GM18861 (cell line): ENCODE measurements around the gene ADCY5.

ENCODE experiments used
- ATAC-seq: cut with Tn5 transposase; IDR thresholded peaks from one replicate; pipeline ENCODE4 v1.9.1; 2021; ENCODE audit not compliant: unreplicated experiment

The ADCY5 gene

DNA sequence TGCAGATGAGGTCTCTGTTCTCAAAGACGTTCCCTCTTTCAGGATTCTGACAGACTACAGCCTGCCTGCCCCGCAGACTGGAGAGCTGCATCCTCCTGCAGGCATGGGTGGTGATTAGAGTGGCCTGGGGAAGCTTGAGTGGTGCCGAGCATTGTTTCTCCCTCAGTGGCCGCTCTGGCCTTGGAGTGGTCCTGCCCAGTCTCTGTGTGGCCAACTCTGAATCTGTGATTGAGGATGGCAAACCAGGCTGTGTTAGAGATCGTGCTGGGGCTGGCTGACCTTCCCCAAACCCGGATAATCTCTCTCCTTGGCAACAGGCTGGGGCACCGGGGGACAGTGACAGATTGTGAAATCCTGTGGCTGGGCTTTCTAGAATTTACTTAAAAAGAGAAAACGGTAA, 11.0 kb upstream of the ADCY5 start:
- no peak for ATAC-seq

DNA sequence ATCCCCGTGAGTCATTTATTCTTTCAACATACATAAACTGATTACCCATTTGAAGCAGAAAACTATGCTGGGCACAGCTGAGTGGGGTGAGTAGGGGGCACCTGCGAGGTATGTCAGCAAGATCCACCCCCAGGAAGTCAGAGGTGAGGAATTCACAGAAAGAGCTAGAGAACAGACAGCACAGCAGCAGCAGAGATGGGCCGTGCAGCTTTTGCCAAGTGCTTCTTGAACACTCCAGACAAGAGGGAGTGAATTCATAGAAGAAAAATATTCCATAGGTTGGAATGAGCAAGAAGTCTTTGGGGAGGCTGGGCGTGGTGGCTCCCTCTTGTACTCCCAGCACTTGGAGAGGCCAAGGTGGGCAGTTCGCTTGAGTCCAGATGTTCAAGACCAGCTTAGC, 9.4 kb upstream of the ADCY5 start:
- ATAC-seq, result no peak

DNA sequence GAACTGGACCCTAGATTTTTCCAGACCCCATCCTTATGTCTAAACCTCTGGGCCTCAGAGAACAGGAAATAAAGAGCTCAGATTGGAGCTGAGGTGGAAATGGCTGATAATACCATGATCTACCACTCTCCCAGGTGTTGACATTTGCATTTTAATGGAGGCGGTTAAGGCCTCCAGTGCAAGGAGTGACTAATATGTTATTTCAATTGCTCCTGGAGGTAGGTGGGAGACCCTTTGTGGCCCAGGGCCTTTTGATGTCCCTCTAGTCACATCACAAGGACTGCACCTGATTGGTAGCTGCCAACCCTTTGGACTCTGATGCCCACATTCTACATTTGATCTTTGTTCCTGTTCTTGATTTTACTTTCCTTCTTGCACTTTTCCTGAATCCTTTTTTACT, 9.0 kb upstream of the ADCY5 start:
- ATAC-seq, result no peak

DNA sequence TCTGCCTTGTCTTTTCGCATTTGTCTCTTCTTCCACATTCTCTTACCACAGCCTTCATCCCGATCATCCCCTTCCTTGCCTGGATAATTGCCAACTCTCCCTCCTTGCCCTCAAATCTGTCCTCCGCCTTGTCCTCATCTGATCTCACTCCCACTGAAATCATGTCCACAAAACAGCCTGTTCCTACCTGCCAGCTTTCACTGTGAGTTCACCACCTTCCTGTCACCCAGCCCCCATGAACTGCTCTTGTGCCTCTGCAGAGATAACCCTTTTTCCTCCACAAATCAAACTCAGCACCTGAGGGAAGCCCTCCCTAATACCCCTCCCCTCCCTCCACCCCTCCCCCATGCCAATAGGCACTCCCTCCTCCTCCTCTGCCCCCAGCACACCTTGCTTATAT, 4.8 kb upstream of the ADCY5 start:
- ATAC-seq, result no peak

DNA sequence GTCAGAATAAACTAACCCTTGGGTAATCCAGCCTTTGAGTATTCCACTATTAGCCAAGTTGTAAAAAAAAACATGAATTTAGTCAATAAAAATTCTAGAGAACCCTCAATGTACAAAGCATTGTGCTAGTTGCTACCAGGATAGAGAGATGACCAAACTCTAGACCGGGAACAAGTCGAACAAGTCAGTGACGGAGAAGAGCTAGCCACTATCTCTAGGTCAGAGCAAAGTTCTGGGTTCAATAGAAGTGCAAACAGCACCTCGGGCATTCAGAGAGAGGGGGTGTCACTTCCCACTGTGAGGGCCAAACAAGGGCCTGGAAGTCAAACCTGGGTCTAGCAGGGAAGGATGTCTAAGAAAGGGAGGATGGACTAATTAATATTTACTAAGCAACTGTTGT, 2.3 kb upstream of the ADCY5 start:
- ATAC-seq, result no peak

DNA sequence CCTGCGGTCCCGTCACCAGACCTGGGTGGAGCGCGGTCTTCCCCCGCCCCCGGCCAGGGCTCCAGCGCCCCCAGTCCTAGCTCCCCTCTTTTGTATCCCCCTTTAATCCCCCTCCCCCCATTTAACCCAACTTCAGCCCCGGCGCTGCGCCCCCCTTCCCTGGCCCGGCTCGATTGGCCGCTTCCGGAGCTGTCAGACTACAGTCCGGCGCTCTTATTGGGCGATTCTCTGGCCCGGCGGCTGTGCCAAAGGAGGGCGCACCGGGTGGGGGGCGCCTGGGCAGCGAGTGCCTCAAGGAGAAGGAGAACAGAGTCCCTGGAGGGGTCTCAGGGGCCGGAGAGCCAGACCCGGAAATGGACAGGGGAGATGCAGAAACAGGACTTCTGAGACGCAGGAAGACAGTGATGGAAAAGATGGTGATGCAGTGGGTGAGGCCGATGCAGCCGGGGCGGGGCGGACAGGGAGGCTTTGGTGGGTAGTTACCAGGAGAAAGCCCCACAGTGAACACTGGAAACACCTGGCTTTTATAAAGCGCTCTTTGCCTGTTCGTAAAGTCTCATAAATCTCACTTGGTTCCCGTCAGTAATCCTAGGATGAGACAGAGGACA, 1.2 kb upstream of the ADCY5 start:
- ATAC-seq, result no peak

DNA sequence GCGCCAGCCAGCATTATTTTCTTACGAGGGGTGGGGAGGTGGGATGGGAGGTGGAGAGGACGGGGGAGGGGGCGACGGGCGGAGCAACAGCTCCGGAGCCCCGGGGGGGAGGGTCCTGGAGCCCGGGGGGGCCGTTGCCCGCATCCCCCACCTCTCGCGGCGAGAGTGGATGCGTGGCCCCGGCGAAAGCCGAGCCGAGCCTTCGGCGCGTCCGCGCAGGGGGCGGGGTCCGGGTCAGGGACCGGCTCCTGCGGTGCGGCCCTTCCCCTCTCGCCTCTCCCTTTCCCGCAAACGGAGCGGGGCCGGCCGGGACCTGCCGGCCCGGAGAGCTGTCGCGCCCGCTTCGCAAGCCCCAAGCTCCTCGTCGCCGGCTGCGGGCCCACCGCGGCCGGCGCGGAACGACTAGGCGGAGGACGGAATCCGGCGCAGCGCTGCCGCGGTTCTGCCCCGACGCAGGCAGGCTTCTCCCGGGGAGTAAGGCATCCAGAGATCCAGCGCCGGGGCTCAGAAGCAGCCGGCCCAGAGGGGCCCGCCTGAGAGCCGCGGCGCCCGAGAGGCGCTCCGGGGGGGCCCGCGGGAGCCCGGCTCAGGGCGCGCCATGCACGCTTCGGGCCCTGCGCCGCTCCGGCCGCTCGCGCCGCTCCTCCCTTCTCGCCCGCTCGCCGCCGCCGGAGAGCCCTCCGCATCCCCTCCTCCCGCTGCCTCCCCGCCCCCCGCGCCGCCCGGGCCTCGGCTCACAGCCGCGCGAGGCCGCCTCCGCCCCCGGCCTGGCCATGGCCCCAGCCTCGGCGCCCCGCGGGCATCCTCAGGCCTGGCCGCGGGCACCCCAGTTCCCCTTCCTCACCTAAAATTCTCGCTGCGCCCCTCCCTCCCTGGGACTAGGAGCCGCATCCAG, 459 bp upstream of the ADCY5 start:
- ATAC-seq, result no peak

DNA sequence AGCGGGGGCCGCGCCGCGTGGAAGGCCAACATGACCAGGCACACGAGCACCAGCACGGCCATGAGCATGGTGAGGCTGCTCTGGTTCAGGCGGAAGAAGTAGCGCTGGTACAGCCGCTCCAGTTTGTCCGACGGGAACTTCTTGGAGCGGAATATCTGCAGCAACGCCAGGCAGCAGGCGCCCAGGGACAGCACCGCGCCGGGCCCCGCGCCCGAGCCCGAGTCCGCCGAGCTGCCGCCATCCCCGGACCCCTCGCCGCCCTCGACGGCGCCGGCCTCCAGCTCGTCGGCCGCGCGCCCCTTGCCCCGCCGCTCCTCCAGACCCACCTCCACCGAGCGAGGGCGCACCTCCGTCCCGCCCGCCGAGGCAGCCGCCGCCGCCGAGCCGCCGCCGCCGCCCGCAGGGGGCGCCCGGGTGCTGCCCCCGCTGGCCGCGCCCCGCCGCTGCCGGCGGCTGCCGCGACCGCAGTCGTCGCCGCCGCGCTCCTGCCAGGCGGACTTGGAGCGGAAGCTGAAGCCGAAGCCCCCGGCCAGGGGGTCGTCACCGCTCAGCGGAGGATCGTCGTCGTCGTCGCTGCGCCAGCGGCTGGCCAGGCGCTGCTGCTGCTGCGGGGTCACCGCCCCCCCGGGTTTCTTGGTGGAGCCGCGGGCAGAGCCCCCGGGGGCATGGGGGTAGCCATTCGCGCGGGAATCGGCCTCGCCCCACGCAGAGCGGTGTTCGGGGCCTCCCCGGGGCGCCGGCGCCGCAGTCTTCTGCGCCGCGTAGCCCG, 957 bp downstream of the ADCY5 start:
- no peak for ATAC-seq

DNA sequence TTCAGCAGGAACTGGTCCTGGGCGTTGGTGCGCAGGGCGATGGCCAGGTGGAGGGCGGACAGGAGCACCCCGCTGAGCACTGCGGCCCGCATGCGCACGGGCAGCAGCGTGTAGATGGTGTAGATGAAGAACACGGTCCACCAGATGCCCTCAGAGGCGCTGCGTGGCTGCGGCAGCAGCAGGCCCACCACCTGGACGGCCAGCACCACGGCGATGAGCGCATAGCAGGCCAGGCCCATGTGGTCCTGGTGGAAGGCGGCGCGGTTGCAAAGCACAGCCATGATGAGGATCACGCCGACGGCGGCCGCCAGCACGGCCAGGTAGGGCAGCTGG, 1.5 kb downstream of the ADCY5 start:
- no peak for ATAC-seq

DNA sequence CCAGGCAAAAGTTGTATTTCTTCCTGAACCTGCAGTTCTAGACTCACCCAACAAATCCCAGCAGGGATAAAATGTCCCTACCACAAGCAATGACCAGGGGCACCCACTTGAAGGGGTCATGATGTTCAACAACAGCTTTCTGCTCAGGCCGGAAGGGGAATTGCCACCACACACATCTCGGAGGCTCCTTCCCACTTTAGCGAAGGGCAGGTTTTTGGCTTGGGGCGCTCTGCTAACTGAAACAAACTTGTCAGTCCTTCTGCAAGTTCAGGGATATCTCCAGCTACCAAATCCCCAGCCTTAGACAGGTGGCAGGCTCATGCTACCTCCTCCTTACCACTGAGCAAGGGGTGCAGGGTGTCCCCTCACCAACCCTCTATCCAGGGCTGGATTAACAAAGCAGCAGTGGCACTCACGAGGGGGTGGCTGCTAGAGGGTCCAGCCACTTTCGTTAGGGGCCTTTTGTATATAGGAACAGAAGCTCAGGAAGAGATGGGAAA, 2.2 kb downstream of the ADCY5 start:
- ATAC-seq, result no peak

DNA sequence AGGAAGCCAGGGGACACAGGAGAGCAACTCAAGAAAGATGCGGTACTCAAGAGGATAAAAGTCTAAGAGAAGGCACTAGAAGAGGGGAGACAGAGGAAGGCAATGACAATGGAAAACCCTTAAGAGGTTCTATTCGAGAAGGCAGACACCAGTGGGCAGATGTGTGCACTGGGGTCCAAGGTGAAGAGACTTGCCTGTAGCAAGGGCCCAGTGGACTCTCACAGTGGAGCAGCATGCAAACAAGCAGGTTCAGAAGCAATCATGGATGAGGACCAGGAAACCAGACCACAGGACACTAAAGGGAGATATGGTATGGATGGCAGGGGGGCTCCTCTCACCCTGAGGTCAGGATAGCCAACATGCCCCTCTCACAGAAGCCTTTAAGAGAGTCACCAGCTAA, 2.7 kb downstream of the ADCY5 start:
- ATAC-seq, result no peak

DNA sequence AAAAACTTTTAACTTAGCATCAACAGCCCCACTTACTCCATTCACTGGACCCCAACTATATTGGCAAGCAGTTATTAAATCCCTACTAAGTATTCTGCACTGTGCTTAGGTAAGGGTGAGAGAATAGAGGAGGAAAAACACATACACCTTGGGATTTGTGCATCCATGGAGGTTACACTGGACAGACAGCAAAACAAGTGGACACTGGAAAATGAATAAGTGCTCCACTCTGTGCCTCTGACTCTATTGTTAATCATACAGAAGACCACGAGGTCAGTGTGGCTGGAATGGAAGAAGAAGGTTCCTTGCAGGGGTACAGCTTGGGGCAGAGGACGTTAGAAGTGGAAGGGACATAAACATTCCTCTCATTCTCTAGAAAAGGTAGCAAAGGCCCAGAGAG, 3.2 kb downstream of the ADCY5 start:
- ATAC-seq, result no peak

DNA sequence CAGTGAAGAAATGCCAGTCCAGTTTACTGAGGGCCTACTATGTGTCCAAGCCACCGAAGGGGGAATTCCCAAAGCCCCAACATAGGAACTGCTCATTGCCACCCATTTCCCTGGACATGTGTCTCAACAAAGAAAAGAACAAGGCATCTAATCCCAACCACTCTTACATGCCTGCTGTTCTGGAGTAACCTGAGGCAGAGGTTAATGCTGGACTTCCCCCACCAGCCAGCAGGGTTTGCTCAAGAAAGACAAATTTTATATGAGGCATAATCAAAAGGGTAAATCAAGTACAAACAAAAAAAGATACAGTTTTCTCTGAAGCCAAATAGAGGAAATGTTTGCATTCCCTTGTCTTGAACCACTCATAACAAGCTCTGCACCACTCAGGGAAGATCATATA, 4.1 kb downstream of the ADCY5 start:
- ATAC-seq, result no peak

DNA sequence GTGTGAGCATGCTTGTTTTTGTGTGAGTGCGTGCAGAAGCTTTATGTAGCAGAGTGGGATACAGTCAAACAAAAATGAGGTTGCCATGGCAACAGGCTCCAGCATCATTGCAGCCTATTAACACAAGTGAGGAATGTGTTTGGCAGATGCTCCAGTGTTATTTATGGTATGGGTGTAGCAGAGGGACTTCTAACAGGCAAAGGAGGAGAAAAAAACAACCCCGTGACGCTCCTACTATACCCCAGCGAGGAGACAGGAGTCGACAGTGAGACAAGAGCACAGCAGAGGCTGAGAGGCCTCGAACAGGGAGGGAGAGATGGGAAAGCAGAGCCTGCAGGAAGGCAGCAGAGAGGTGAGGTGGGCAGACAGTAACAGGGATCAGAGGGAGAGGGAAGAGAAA, 4.9 kb downstream of the ADCY5 start:
- no peak for ATAC-seq

DNA sequence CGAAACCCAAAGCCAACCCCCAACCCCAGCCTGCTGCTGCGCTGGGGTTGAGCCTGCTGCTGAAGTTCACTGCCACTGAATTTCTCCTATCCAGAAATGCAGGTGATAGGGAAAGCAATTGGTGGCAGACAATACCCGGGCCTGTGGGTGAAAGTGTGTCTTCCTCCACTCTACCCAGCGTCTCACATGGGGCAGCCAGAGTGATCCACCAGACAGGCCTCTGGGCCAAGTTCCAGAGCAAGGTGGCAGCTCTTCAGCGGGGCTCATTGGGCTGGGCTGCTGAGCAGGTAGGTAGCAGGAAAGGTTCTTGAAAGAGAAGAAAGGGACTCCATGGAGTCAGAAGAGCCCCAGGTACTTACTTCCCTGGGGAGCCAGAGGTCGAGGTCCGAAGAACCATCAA, 6.0 kb downstream of the ADCY5 start:
- no peak for ATAC-seq

DNA sequence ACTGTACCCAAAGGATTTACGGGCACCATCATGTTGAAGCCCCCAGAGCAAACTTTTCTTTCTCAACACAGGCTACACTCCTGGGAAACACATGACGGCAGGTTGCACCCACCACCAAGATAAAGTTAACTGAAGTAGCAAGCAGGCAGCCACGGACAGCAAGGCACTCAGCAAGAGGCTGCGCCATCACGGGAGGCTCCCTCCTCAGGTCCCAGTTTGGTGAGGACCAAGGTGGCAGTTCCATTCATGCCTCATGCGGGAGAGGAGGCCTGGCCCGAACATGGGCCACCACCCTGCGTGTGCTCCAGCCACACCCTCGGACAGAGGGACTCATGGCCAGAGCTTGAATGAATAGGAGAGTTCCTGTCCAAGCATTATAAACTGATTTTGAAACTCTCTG, 6.8 kb downstream of the ADCY5 start:
- no peak for ATAC-seq

DNA sequence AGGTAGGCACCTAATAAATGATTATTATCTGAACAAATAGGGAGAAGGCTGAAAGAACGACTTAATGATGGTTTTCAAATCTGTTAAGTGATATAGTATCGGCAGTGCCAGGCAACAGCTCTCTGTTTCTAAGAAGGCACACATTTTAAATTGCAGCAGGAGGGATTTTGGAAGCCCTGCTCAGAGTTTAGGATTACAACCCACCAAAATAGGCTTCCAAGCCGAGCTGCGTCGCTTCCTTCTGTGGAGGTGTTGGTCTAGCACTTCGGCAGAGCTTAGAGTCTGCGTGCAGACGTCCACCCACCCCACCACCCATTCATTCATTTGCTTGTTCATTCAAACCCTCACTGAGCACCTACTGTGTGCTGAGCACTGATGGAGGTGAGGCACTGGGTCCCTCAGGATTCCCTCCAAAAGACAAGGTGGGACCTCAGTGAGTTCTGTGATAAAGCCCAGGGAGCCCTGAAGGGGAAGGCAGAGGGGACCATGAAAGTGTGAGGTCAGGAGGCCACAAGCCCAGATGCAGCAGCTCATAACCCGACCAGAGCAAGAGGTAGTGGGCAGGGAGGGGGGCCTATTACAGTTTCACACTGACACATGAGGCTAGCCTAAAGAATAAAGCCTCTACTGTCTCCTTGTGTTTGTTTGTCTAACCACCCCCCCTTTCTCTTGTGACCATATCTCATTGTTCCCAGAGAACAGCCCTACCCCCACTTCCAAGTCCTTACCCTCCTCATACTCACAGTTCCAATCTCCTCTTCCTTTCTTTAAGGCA, 8.9 kb downstream of the ADCY5 start:
- no peak for ATAC-seq

DNA sequence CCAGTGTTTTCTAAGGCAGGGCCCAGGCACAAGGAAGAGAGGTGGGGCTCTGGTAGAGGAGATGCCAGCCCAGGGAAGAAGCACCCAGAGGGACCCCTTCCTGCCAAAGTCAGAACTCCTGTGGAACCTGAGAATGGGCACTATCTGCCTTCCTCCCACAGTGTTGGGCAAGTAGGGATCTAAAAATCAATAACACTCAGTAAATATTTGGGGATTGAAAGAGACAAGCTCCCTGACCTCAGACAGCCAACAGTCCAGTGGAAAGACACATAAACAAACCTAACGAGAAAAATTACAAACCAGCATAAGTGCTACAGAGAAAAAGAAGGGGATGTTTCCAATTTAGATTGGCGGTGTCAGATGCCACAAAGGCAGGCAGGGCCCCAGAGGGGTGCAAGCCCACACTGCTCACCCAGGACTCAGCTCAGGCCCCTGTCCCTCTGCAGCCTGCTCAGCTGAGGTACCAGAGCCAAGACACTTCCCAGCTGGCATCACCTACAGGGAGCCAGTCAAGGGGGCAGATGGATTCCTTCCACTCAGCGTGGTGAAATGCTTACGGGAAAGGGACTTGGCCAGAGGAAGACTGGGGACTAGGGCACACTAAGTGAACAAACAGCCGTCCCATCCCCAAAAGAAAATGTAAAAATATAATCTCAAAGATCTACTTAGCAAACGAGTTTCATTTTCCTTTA, 15.9 kb downstream of the ADCY5 start:
- no peak for ATAC-seq

DNA sequence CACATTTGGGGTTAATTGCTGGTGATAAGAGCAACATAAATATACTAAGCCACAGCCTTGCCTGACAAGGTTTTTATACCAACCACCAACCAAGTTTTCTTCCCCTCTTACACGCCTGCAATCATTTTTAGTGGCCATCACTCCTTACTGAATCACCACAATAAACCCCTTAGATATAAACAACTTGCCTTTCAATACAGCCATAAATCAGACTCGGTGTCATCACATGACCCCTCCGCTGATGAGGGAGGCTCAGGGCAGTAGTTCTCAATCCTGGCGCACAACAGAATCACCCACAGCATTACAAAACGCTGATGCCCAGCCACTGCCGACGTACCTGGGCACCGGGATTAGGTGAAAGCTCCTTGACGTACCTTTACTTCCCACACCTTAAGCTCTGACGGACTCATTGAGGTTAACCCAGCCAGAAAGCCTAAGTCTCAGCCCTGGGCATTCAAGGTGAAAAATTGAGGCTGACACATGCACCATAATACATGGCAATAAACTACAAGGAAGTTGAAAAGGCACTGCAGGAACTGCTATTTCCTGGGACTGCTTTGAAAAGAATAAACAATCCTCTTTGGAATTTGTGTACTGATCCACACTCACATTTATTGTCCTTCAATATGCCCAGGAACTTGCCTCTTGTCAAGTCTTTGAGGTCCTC, 17.1 kb downstream of the ADCY5 start:
- no peak for ATAC-seq

DNA sequence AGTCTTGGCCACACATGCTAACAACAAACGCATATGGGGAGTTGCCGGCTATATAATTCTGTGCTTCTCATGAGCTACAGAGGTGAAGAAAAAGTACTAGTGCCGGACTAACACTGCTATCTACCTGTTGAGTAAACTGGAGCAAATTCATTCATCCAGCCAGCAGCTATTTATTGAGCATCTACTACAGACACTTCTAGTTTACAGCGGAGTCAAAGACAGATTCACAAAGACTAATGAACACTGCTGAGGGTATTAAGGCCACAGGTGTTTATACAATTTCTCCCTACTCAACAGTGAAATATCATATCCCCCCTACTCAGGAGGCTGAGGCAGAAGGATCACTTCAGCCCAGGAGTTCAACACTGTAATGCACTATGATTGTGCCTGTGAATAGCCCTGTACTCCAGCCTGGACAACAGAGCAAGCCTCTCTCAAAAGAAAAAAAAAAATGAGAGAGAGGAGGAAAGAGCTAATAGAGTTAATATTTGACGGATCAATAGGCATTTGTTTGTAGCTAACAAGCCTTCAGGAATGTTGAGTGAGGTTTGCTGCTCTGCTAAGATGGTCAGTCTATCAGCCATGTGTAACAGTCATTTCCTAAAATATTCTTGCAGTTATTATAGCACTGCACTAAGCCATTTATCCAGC, 17.8 kb downstream of the ADCY5 start:
- ATAC-seq, result no peak
